Retinal pigment epithelial cell (primary cell): ENCODE data around the gene TMEM44.

ENCODE experiments used
- DNase-seq: peaks from one replicate; pipeline ENCODE4 v3.0.0-alpha.2; 2010; ENCODE audit warnings: low read depth
- H3K4me3 ChIP-seq: 2 replicates; pipeline ENCODE4 v1.5.1; 2011; ENCODE audit warnings: mild to moderate bottlenecking, low read length, control low read depth, moderate library complexity
- TF ChIP-seq, protein P1 (sequence below): conservative IDR thresholded peaks from 2 replicates; pipeline ENCODE4 v1.5.1; 2011; ENCODE audit warnings: low read depth, low read length, control low read depth, inconsistent platforms

The TMEM44 gene

DNA sequence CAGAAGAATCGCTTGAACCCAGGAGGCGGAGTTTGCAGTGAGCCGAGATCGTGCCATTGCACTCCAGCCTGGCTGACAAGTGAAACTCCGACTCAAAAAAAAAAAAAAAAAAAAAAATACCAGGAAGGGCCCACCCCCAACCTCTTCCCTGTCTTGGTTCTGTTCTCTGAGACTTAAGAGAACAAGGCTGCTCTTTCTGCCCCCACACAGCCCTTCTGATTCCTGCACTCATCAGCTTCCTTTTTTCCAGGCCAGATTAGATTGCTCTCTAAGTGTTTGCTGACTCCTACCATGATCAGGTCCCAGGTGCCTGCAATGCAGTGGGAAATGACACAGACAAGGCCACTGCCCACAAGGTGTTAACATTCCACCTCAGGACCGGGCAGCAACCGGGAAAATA lies 13.0 kb downstream of the TMEM44 start:
- no peak for DNase-seq
- no peak overlapping the region for H3K4me3 ChIP-seq
- TF ChIP-seq, protein P1, sequence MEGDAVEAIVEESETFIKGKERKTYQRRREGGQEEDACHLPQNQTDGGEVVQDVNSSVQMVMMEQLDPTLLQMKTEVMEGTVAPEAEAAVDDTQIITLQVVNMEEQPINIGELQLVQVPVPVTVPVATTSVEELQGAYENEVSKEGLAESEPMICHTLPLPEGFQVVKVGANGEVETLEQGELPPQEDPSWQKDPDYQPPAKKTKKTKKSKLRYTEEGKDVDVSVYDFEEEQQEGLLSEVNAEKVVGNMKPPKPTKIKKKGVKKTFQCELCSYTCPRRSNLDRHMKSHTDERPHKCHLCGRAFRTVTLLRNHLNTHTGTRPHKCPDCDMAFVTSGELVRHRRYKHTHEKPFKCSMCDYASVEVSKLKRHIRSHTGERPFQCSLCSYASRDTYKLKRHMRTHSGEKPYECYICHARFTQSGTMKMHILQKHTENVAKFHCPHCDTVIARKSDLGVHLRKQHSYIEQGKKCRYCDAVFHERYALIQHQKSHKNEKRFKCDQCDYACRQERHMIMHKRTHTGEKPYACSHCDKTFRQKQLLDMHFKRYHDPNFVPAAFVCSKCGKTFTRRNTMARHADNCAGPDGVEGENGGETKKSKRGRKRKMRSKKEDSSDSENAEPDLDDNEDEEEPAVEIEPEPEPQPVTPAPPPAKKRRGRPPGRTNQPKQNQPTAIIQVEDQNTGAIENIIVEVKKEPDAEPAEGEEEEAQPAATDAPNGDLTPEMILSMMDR, result no peak

- DNase-seq, result no peak
- H3K4me3 ChIP-seq, result no peak overlapping the region
- TF ChIP-seq, protein P1, result no peak
These were observed 13.5 kb downstream of the TMEM44 start for GRCh38 chr3:194619741-194620140.

DNA sequence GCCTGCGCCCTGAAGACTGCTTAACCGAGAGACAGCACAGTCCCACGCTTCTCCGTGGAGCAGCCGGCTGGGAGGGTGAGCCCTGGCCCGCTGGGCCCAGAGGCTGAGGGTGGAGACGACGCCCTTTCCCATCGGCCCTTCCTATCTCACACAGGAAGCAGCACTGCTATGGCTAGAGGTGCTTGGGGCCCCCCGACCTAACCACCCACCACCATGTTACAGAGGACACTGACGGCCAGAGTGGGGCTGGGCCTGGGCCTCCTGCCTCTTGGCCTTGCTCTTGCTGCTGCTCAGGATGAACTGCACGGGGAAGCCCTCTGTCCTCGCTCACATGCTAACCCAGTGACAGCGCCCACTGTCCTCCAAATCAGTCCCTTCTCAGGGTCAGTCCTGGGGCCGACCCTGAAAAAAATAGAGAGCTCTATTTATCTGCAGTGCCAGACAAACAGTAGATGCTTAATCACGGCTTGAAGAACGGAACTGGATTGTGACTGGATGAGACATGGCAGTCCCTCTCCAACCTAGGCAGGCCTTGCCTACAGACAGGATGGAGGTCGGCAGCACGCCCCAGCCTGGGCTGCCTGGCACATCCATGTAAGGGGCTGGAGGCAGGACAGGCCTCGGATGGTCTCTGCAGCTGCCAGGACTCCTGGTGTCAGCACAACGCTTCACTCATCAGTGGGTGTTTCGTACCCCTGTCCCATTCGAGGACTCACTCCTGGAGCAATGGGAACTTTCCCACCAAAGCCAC lies 14.2 kb downstream of the TMEM44 start:
- TF ChIP-seq, protein P1, result no peak
- H3K4me3 ChIP-seq, result no peak overlapping the region
- no peak for DNase-seq

GRCh38 chr3:194617827-194618226 lies 15.4 kb downstream of the TMEM44 start:
- no peak overlapping the region for H3K4me3 ChIP-seq
- TF ChIP-seq, protein P1, result no peak
- no peak for DNase-seq

DNA sequence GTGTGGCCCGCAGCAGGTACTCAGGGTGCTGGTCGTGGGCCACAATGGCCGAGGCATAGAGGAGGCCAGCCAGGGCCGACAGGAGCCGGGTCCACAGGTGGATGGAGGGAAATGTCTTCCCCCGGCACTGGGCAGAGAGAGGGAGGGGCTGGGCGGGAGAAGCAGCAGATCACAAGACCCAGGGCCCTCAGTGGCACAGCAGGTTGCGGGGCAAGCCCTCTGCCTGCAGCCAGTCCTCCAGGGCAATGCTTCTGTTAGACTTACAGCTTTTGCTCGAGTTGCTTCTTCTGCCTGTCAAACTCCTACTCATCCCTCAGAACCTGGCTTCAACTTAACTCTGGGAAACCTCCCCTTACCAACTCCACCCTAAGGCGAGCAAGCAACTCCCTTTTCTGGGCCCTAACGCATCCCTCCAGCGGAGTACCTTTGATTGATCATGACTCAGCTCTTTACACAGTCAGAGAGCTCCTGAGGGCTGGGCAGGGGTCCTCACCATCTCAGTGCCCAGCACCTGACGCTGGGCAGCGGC lies 16.0 kb downstream of the TMEM44 start:
- TF ChIP-seq, protein P1, result no peak
- no peak for DNase-seq
- no peak overlapping the region for H3K4me3 ChIP-seq

DNA sequence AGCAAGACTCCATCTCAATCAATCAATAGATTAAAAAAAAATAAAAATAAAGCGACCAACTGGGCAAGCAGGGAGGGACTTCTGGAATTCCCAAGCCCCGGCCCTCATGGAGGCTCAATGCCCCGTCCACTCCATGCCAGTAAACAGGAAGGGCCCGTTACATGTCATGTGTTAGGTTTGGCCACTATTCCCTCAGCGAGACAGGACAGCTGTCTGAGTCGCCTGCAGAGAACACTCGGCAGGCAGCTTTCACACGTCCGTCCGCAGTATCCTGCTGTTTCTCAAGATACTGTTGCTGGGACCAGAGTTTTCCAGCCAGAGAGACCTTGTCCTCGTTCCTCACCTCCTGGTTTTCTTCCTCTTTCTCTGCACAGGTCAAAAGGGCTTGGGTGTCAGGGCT lies 18.0 kb downstream of the TMEM44 start:
- TF ChIP-seq, protein P1, result no peak
- no peak for DNase-seq
- no peak overlapping the region for H3K4me3 ChIP-seq

GRCh38 chr3:194612221-194612620 lies 21.0 kb downstream of the TMEM44 start:
- H3K4me3 ChIP-seq, result no peak overlapping the region
- DNase-seq, result no peak
- TF ChIP-seq, protein P1, result no peak
